OCI-LY1 (cell line): ENCODE measurements around the gene SHFL.

Experiments
- H2AFZ ChIP-seq: fragments of 200-600 bp; sonication (generic), shearing (Covaris generic); 2 replicates; pipeline ENCODE4 v1.6.0; 2014; ENCODE audit warnings: antibody characterized with exemption, mild to moderate bottlenecking, low read length
- H3F3A ChIP-seq: fragments of 200-600 bp; sonication (generic), shearing (Covaris generic); 2 replicates; pipeline ENCODE4 v1.6.0; 2014; ENCODE audit warnings: mild to moderate bottlenecking, antibody characterized with exemption, low read length, moderate library complexity; ENCODE audit not compliant: insufficient read depth
- H3K27ac ChIP-seq: fragments of 200-600 bp; sonication (generic); 2 replicates; pipeline ENCODE4 v1.5.1; 2014; ENCODE audit warnings: low read length, mixed run types, mild to moderate bottlenecking, low read depth; ENCODE audit not compliant: poor library complexity, severe bottlenecking
- H3K27me3 ChIP-seq: fragments of 200-600 bp; sonication (generic); 2 replicates; pipeline ENCODE4 v1.6.0; 2014; ENCODE audit warnings: antibody characterized with exemption, mild to moderate bottlenecking, low read length, moderate library complexity; ENCODE audit not compliant: insufficient read depth
- H3K36me3 ChIP-seq: fragments of 200-600 bp; sonication (generic); 2 replicates; pipeline ENCODE4 v1.6.1; 2014; ENCODE audit warnings: mild to moderate bottlenecking, antibody characterized with exemption, low read length, moderate library complexity, mixed read lengths; ENCODE audit not compliant: insufficient read depth
- H3K4me1 ChIP-seq: fragments of 200-600 bp; sonication (generic); 2 replicates; pipeline ENCODE4 v1.5.1; 2014; ENCODE audit warnings: mild to moderate bottlenecking, low read length, moderate library complexity; ENCODE audit not compliant: insufficient read depth, severe bottlenecking
- H3K4me2 ChIP-seq: fragments of 200-600 bp; sonication (generic), shearing (Covaris generic); 2 replicates; pipeline ENCODE4 v1.6.1; 2014; ENCODE audit warnings: low read length
- H3K4me3 ChIP-seq: fragments of 200-600 bp; sonication (generic); 2 replicates; pipeline ENCODE4 v1.5.1; 2014; ENCODE audit warnings: low read length, low read depth, mild to moderate bottlenecking, mixed read lengths; ENCODE audit not compliant: poor library complexity, severe bottlenecking
- H3K79me2 ChIP-seq: fragments of 200-600 bp; shearing (Covaris generic); 2 replicates; pipeline ENCODE4 v1.6.1; 2016; ENCODE audit warnings: mixed run types, low read length, mixed read lengths; ENCODE audit not compliant: insufficient read depth
- H3K9ac ChIP-seq: fragments of 200-600 bp; sonication (generic), shearing (Covaris generic); 2 replicates; pipeline ENCODE4 v1.6.1; 2014; ENCODE audit warnings: mild to moderate bottlenecking, low read length, mixed read lengths
- H3K9me2 ChIP-seq: fragments of 200-600 bp; sonication (generic), shearing (Covaris generic); 2 replicates; pipeline ENCODE4 v1.6.1; 2014; ENCODE audit warnings: low read depth, mild to moderate bottlenecking, low read length, mixed read lengths
- H3K9me3 ChIP-seq: fragments of 200-600 bp; shearing (Covaris generic); 2 replicates; pipeline ENCODE4 v1.6.1; 2014; ENCODE audit warnings: low read length, mixed read lengths
- H4K20me1 ChIP-seq: fragments of 200-600 bp; sonication (generic), shearing (Covaris generic); 2 replicates; pipeline ENCODE4 v1.6.0; 2016; ENCODE audit warnings: mild to moderate bottlenecking, low read length; ENCODE audit not compliant: insufficient read depth
- EZH2 ChIP-seq: fragments of 200-600 bp; sonication (generic), shearing (Covaris generic); IDR thresholded peaks from 2 replicates; pipeline ENCODE4 v1.8.0; 2017; ENCODE audit warnings: borderline replicate concordance, mixed run types, mild to moderate bottlenecking, antibody characterized with exemption, low read length, moderate library complexity, mixed read lengths
- TF ChIP-seq, protein P1 (sequence below): fragments of 200-600 bp; sonication (generic), shearing (Covaris generic); IDR thresholded peaks from 2 replicates; pipeline ENCODE4 v1.5.1; 2017; ENCODE audit warnings: mild to moderate bottlenecking, antibody characterized with exemption, low read length, moderate library complexity, mixed read lengths

SHFL gene

GRCh38 chr19:10045371-10045770 is 40.7 kb upstream of the SHFL start:
- TF ChIP-seq EZH2 = no peak
- TF ChIP-seq, protein P1, sequence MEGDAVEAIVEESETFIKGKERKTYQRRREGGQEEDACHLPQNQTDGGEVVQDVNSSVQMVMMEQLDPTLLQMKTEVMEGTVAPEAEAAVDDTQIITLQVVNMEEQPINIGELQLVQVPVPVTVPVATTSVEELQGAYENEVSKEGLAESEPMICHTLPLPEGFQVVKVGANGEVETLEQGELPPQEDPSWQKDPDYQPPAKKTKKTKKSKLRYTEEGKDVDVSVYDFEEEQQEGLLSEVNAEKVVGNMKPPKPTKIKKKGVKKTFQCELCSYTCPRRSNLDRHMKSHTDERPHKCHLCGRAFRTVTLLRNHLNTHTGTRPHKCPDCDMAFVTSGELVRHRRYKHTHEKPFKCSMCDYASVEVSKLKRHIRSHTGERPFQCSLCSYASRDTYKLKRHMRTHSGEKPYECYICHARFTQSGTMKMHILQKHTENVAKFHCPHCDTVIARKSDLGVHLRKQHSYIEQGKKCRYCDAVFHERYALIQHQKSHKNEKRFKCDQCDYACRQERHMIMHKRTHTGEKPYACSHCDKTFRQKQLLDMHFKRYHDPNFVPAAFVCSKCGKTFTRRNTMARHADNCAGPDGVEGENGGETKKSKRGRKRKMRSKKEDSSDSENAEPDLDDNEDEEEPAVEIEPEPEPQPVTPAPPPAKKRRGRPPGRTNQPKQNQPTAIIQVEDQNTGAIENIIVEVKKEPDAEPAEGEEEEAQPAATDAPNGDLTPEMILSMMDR = no peak
- Histone ChIP-seq H3K4me2 (no peak overlapping the region), H2AFZ (no peak overlapping the region), H4K20me1 (no peaks in the 10 kb centered on the region), H3K27ac (no peak overlapping the region), H3K79me2 (no peaks in the 10 kb centered on the region), H3K9me3 (no peaks in the 10 kb centered on the region), H3K36me3 (no peaks in the 10 kb centered on the region), H3K27me3 (peaks cover 8% of the 10 kb centered on the region; the same call in 1 of the 2 replicates), H3K9ac (no peak overlapping the region), H3K9me2 (no peaks in the 10 kb centered on the region), H3K4me3 (no peak overlapping the region), H3K4me1 (no peaks in the 10 kb centered on the region), H3F3A (no peaks in the 10 kb centered on the region)

- Histone ChIP-seq H3K9me3 (no peaks in the 10 kb centered on the region), H3K9me2 (no peaks in the 10 kb centered on the region), H3K36me3 (no peaks in the 10 kb centered on the region), H2AFZ (no peak overlapping the region), H3K9ac (no peak overlapping the region), H3K4me2 (no peak overlapping the region), H4K20me1 (no peaks in the 10 kb centered on the region), H3K27ac (no peak overlapping the region), H3K79me2 (no peaks in the 10 kb centered on the region), H3K4me1 (no peaks in the 10 kb centered on the region), H3F3A (no peaks in the 10 kb centered on the region), H3K27me3 (peaks cover 4% of the 10 kb centered on the region; the same call in 1 of the 2 replicates), H3K4me3 (no peak overlapping the region)
- TF ChIP-seq, protein P1 = no peak
- TF ChIP-seq EZH2 = no peak
Observed at GRCh38 chr19:10049626-10050025, 36.5 kb upstream of the SHFL start.

- no peaks in the 10 kb centered on the region for H3K4me1 ChIP-seq
- no peaks in the 10 kb centered on the region for H3K79me2 ChIP-seq
- H3K9me3 ChIP-seq = no peaks in the 10 kb centered on the region
- H3K36me3 ChIP-seq = no peaks in the 10 kb centered on the region
- TF ChIP-seq EZH2 = no peak
- TF ChIP-seq, protein P1 = no peak
- no peak overlapping the region for H2AFZ ChIP-seq
- H3K4me3 ChIP-seq = no peak overlapping the region
- H3F3A ChIP-seq = no peaks in the 10 kb centered on the region
- no peaks in the 10 kb centered on the region for H3K27me3 ChIP-seq
- H3K9ac ChIP-seq = no peak overlapping the region
- no peaks in the 10 kb centered on the region for H3K9me2 ChIP-seq
- H3K27ac ChIP-seq = no peak overlapping the region
- no peaks in the 10 kb centered on the region for H4K20me1 ChIP-seq
- no peak overlapping the region for H3K4me2 ChIP-seq
Observed at GRCh38 chr19:10052602-10053360, 33.3 kb upstream of the SHFL start.
